OCI-LY1 (cell line): ENCODE data around the gene HNRNPA2B1.

Experiments
- H2AFZ ChIP-seq: fragments of 200-600 bp; sonication (generic), shearing (Covaris generic); 2 replicates; pipeline ENCODE4 v1.6.0; 2014; ENCODE audit warnings: antibody characterized with exemption, mild to moderate bottlenecking, low read length
- H3F3A ChIP-seq: fragments of 200-600 bp; sonication (generic), shearing (Covaris generic); 2 replicates; pipeline ENCODE4 v1.6.0; 2014; ENCODE audit warnings: mild to moderate bottlenecking, antibody characterized with exemption, low read length, moderate library complexity; ENCODE audit not compliant: insufficient read depth
- H3K27ac ChIP-seq: fragments of 200-600 bp; sonication (generic); 2 replicates; pipeline ENCODE4 v1.5.1; 2014; ENCODE audit warnings: low read length, mixed run types, mild to moderate bottlenecking, low read depth; ENCODE audit not compliant: poor library complexity, severe bottlenecking
- H3K27me3 ChIP-seq: fragments of 200-600 bp; sonication (generic); 2 replicates; pipeline ENCODE4 v1.6.0; 2014; ENCODE audit warnings: antibody characterized with exemption, mild to moderate bottlenecking, low read length, moderate library complexity; ENCODE audit not compliant: insufficient read depth
- H3K36me3 ChIP-seq: fragments of 200-600 bp; sonication (generic); 2 replicates; pipeline ENCODE4 v1.6.1; 2014; ENCODE audit warnings: mild to moderate bottlenecking, antibody characterized with exemption, low read length, moderate library complexity, mixed read lengths; ENCODE audit not compliant: insufficient read depth
- H3K4me1 ChIP-seq: fragments of 200-600 bp; sonication (generic); 2 replicates; pipeline ENCODE4 v1.5.1; 2014; ENCODE audit warnings: mild to moderate bottlenecking, low read length, moderate library complexity; ENCODE audit not compliant: insufficient read depth, severe bottlenecking
- H3K4me2 ChIP-seq: fragments of 200-600 bp; sonication (generic), shearing (Covaris generic); 2 replicates; pipeline ENCODE4 v1.6.1; 2014; ENCODE audit warnings: low read length
- H3K4me3 ChIP-seq: fragments of 200-600 bp; sonication (generic); 2 replicates; pipeline ENCODE4 v1.5.1; 2014; ENCODE audit warnings: low read length, low read depth, mild to moderate bottlenecking, mixed read lengths; ENCODE audit not compliant: poor library complexity, severe bottlenecking
- H3K79me2 ChIP-seq: fragments of 200-600 bp; shearing (Covaris generic); 2 replicates; pipeline ENCODE4 v1.6.1; 2016; ENCODE audit warnings: mixed run types, low read length, mixed read lengths; ENCODE audit not compliant: insufficient read depth
- H3K9ac ChIP-seq: fragments of 200-600 bp; sonication (generic), shearing (Covaris generic); 2 replicates; pipeline ENCODE4 v1.6.1; 2014; ENCODE audit warnings: mild to moderate bottlenecking, low read length, mixed read lengths
- H3K9me2 ChIP-seq: fragments of 200-600 bp; sonication (generic), shearing (Covaris generic); 2 replicates; pipeline ENCODE4 v1.6.1; 2014; ENCODE audit warnings: low read depth, mild to moderate bottlenecking, low read length, mixed read lengths
- H3K9me3 ChIP-seq: fragments of 200-600 bp; shearing (Covaris generic); 2 replicates; pipeline ENCODE4 v1.6.1; 2014; ENCODE audit warnings: low read length, mixed read lengths
- H4K20me1 ChIP-seq: fragments of 200-600 bp; sonication (generic), shearing (Covaris generic); 2 replicates; pipeline ENCODE4 v1.6.0; 2016; ENCODE audit warnings: mild to moderate bottlenecking, low read length; ENCODE audit not compliant: insufficient read depth
- CTCF ChIP-seq: fragments of 200-600 bp; sonication (generic), shearing (Covaris generic); IDR thresholded peaks from 2 replicates; pipeline ENCODE4 v1.5.1; 2017; ENCODE audit warnings: mild to moderate bottlenecking, antibody characterized with exemption, low read length, moderate library complexity, mixed read lengths
- EZH2 ChIP-seq: fragments of 200-600 bp; sonication (generic), shearing (Covaris generic); IDR thresholded peaks from 2 replicates; pipeline ENCODE4 v1.8.0; 2017; ENCODE audit warnings: borderline replicate concordance, mixed run types, mild to moderate bottlenecking, antibody characterized with exemption, low read length, moderate library complexity, mixed read lengths

HNRNPA2B1 gene

GRCh38 chr7:26227987-26228386 is 27.4 kb upstream of the HNRNPA2B1 start:
- Histone ChIP-seq H3F3A (no peaks in the 10 kb centered on the region), H3K4me2 (no peak overlapping the region), H3K9ac (no peak overlapping the region), H3K9me3 (no peaks in the 10 kb centered on the region), H3K9me2 (no peaks in the 10 kb centered on the region), H3K79me2 (no peaks in the 10 kb centered on the region), H4K20me1 (no peaks in the 10 kb centered on the region), H3K4me1 (no peaks in the 10 kb centered on the region), H2AFZ (no peak overlapping the region), H3K27ac (no peak overlapping the region), H3K36me3 (no peaks in the 10 kb centered on the region), H3K4me3 (no peak overlapping the region), H3K27me3 (0 out of 2 replicates have a peak, but pooled peaks cover 4% of the 10 kb centered on the region)
- TF ChIP-seq EZH2 (no peak), CTCF (no peak)

GRCh38 chr7:26224359-26224758 is 23.8 kb upstream of the HNRNPA2B1 start:
- H3K4me3 ChIP-seq, result no peak overlapping the region
- H2AFZ ChIP-seq, result no peak overlapping the region
- no peaks in the 10 kb centered on the region for H3K27me3 ChIP-seq
- H3K9me3 ChIP-seq, result no peaks in the 10 kb centered on the region
- no peaks in the 10 kb centered on the region for H3F3A ChIP-seq
- H3K4me2 ChIP-seq, result no peak overlapping the region
- no peak overlapping the region for H3K9ac ChIP-seq
- no peak overlapping the region for H3K27ac ChIP-seq
- no peaks in the 10 kb centered on the region for H3K79me2 ChIP-seq
- no peak for TF ChIP-seq CTCF
- TF ChIP-seq EZH2, result no peak
- no peaks in the 10 kb centered on the region for H4K20me1 ChIP-seq
- H3K4me1 ChIP-seq, result no peaks in the 10 kb centered on the region
- H3K36me3 ChIP-seq, result no peaks in the 10 kb centered on the region
- no peaks in the 10 kb centered on the region for H3K9me2 ChIP-seq

- no peaks in the 10 kb centered on the region for H3K9me3 ChIP-seq
Measured at GRCh38 chr7:26216049-26216448, 15.5 kb upstream of the HNRNPA2B1 start.

More at GRCh38 chr7:26216049-26216448, 15.5 kb upstream of the HNRNPA2B1 start:
- no peak overlapping the region for H3K4me3 ChIP-seq
- TF ChIP-seq CTCF (no peak), EZH2 (no peak)
- no peaks in the 10 kb centered on the region for H3K79me2 ChIP-seq
- peaks cover 27% of the 10 kb centered on the region for H3K36me3 ChIP-seq
- no peak overlapping the region for H3K27ac ChIP-seq
- no peaks in the 10 kb centered on the region for H3K27me3 ChIP-seq
- no peaks in the 10 kb centered on the region for H3K4me1 ChIP-seq
- peaks cover 20% of the 10 kb centered on the region for H3F3A ChIP-seq
- no peak overlapping the region for H2AFZ ChIP-seq
- no peaks in the 10 kb centered on the region for H4K20me1 ChIP-seq
- no peak overlapping the region for H3K4me2 ChIP-seq
- H3K9me2 ChIP-seq, result no peaks in the 10 kb centered on the region
- no peak overlapping the region for H3K9ac ChIP-seq
